Cardiac septum (tissue), 1 donor: ENCODE measurements around the gene FARS2. TPM values are rescaled to one million over a fixed set of nuclear protein-coding genes. Genes with fewer than 3 reads are reported as not detected.

Source experiments
- DNase-seq: peaks from one replicate; pipeline ENCODE4 v3.0.0-alpha.2; 2020; ENCODE audit warnings: low spot score
- intact Hi-C: fragments of 100-400 bp; cut with DNase I; formaldehyde crosslinking; loops from one replicate; pipeline ENCODE4 v1.14.0; 2022
- total RNA-seq: library from RNA; stranded (reverse); fragmentation: NEBNext Ultra II Directional; extraction: Animal tissue kit (Norgen Biotek cat#: 25700); gene quantifications from one replicate; pipeline ENCODE4 v1.2.1, GENCODE V29; 2021
- donor health status: DM: no; HTN: no; CAD: no.

Gene FARS2
- total RNA-seq, 1 donor from 2014 or later, result 13.3 TPM

DNA sequence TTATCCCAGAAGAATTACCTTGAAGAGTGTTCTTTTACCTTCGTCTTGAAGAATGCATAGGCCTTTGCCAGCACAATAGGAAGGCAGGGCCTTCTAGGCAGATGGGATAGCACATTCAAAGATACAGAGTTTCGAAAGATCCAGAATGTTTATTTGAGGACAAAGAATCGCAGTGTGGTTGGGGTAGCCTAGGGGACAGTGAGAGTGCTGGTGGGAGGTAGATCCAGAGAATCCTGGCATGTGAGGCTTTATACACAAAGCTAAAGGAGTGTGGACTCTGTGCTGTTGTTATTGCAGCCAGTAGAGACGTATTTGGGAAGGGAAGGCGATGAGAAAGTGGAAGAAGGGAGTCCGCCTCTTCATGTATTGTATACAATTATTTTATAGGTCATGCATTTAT, 186.6 kb downstream of the FARS2 start:
- DNase-seq, result no peak
- intact Hi-C loops, result no loop called here

DNA sequence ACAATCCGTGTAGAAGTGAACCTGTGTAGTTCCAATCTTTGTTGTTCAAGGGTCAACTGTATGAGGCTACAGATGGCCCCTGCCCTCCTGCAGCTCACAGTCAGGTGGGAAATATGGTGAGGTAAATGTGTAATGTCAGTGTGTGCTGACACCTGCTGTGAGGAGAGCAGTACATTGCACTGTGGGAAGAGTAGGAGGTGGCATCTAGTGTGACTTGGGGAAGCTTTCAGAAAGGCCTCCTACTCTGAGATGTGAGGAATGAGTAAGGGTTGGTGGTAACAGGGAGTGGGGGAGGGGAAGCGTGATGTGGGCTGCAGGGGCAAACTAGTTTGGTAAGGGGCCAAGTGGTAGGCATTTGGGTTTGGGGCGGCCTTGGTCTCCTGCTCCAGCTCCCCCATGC, 188.8 kb downstream of the FARS2 start:
- intact Hi-C loops, result no loop called here
- no peak for DNase-seq

DNA sequence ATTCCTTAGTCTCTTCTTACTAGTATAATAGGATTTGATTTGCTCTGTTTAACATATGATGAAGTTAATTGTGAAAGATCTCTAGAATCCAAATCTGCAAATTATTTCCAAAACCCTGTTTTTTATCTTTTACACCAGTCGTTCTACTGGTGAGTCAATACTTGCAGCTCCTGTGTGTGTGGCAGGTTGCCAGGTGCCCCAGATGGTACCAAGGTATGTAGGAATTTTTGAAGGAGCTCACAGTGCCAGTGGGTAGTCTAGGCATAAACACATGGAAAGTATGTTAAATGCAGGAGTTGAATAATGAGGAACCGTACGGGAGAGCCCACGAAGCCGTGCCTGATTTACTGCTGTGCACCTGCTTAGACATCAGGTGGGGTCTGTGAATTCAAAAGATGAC, 192.2 kb downstream of the FARS2 start:
- DNase-seq, result no peak
- intact Hi-C loops, result no loop called here

DNA sequence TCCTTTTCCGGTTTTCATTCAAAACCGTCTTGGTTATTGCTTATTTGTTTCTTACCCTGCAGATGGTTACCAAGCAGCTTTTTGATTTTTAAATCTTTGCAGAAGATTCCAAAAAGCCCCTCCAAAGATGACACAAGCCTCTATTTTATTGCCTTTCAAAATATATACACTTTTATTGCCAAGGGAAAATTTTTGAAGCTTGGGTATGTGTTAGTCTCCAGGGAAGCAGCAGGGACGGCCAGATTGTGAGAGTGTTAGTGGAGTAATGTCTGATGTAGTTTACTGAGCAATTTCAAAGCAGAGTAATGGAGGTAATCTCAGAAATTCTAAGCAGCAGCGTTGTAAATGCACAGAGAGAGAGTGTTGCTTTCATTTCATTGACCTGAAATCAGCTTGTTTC, 193.8 kb downstream of the FARS2 start:
- DNase-seq, result no peak
- intact Hi-C loops, result no loop called here

DNA sequence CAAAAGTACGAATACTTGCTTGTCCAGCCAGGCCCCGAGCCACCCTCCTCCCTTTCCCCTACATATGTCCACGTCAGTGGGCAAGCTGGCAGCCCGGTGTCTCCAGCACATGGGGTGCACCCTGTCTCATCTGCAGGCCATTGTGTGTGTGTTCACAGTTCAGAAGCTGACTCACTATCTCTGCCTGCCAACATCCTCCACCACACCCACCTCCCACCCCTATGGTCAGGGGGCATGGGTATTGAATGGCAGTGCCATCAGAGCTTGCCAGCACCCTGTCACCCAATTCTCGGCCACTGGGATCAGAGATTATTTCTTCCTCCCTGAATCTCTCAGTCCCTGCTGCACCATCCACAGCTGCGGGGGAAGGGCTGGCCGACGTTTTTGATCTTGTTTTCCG, 195.7 kb downstream of the FARS2 start:
- intact Hi-C loops, result no loop called here

DNA sequence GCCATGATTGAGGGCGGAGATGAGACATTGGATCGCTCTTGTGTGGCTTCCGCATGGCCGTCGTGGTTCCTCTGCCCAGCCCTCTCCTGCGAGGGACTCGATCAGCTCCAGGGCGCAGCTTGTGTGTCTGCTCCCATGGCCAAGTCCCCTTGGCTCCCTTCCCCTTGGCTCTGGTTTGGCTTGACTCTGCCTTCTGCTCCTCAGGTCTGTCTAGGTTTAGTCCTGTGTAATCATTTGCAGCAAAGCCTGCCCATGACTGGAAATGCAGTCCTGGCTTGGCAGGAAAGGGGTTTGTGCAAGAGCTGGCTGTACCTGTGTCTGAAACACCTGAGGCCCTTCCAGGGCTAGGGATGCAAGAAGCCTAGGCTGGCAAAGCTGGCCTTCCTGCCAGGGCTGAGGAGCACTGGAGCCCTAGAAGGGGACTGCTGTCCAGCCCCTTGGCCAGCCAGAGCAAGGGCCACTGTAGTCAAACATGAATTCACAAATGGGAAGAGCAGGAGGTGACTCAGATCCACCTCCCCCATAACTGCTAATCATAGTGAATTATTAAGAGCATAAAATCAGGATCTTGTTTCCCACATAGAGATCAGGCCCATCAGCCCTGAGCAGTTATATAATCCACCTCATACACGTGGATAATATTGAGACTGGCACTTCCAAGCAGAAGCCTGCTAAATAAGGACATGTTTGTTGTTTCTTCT, 196.8 kb downstream of the FARS2 start:
- no peak for DNase-seq

More for the DNA sequence above, 195.7 kb downstream of the FARS2 start:
- no peak for DNase-seq

DNA sequence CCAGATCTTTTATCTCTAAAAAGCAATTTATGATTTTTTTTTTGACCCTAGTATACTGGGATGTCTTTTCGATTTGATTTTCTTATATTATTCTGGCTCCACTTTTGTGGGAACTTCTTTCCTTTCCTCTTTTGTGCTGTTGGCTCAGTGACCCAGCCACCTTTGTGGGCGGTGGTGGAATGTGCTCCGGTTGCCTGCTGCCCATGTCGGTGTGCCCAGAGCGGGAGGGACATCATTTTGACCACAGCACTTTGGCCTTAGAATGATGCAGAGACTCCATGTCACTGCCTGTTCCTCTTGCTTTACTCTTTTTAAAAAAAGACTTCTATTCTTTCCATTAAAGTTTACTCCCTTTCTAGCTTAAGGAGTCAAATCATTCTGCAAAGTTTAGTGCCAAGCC, 198.0 kb downstream of the FARS2 start:
- intact Hi-C loops, result no loop called here
- no peak for DNase-seq

More for the DNA sequence above, 196.8 kb downstream of the FARS2 start:
- intact Hi-C loops, result no loop called here

DNA sequence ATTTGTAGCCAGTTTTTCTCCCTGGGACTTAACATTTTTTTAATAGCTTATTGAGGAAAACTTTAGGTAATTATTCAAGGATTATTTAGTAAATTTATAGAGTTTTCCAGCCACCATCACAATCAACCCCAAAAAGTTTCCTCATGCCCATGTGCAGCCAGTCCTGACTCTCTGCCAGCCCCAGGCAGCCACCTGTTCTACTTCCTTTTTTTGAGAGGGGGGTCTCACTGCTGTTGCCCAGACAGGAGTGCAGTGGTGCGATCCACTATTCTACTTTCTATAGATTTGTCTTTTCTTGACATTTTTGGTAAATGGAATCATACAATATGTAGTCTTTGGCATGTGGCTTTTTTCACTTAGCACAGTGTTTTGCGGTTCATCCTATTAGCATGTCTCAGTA, 200.1 kb downstream of the FARS2 start:
- intact Hi-C loops, result no loop called here
- no peak for DNase-seq

DNA sequence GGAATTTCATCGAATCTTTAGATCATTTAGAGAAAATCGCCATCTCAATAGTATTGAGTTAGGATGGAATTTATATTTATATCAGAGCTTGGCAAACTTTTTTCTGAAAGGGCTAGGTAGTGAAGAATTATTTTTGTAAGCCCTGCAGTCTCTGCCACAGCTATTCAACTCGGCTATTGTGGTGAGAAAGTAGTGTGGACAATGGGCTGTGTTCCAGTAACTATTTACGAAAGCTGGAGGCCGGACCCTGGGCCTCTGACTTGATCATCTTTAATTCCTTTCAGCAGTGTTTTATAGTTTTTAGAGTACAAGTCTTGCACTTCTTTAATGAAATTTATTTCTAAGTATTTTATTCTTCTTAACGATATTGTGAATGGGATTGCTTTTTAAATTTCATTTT, 201.5 kb downstream of the FARS2 start:
- no peak for DNase-seq
- intact Hi-C loops, result no loop called here

DNA sequence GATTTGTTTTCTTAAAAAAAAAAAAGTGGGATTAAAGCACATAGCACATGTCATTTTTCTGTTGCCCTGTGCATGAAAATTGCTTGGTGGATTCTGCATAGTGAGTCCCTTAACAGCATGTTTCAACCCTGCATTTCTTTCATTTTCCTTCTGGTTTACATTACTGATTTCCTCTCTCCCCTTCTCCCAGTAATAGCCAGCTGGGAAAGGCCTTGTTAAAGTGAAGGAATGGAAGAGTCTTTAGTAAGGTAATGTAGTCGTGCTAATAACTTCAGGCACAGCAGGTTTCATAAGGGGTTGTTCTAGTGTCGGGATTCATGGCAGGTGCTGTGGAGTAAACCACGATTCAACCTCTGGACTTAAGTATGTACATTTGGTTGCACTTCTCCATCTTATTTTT, 202.4 kb downstream of the FARS2 start:
- intact Hi-C loops, result no loop called here

DNA sequence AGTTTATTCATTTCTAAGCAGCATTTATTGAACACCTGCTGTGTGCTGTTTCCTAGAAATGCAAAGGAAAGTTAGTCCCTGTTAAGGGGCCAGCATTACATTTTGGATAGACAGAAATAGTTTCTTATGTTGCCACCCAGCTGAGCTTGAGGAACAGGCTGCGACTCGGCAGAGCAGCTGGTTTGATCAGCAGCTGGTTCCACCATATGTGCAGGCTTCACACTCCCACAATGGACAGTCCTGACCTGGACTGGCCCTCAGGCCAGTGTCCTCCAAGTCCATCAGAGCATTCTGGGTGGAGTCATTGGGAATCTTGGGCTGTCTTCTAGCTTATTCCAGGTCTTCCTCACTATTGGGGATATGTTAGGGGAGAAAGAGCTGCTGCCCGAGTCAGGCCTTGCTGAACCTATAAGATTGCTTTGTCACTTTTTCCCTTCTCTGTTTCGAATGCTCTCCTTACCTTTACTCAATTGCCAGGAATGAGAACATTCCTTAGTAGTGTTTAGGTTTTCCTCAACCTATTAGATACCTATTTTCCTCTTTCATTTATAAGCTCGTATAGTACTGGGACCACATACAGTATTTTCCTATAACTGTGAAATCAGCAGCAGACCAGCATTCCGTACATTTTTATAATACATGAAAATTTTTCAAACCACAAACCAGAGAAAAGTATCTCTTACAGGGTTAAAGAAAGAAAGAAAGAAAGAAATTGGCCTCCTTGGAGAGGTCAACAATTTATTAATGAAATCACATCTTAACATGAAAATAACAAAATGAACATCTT, 203.0 kb downstream of the FARS2 start:
- no peak for DNase-seq
- intact Hi-C loops, result no loop called here

More for the DNA sequence above, 202.4 kb downstream of the FARS2 start:
- no peak for DNase-seq

DNA sequence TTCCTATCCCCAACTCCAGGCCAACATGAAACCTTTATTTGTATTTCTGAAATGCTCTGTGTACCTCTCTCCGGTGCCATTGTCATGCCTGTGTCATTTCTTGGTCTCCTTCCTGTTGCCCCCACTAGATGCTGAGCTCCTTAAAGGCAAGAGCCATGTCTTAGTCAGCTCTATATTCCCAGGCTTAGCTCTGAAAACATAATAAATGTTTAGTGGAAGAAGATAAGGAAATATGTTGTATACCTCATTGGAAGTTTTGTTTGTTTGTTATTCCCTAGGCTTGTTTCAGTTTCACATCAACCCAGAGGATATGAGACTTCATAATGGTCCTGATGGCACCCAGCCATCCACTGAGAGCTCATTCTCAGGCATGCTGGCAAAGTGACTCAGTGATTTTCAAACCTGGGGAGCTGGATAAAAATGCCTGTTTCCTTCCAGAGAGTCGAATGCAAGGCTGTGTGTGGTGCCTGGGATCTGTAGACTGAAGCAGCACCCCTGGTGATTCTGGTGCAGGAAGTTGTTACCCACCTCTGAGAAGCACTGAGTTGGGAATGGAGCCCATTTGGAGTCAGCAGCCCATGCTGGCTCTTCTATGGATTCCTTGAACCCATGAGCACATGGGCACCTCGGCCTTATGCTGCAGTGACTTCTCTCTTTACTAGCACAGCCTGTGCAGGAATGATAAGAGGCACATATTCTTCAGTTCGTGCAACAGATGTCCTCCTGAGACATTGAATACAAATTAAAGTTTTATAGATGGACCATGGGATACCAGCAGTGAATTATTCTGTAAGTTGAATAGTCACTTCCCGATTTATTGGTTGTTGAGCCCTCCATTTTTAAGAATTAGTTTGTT, 205.2 kb downstream of the FARS2 start:
- intact Hi-C loops, result no loop called here

DNA sequence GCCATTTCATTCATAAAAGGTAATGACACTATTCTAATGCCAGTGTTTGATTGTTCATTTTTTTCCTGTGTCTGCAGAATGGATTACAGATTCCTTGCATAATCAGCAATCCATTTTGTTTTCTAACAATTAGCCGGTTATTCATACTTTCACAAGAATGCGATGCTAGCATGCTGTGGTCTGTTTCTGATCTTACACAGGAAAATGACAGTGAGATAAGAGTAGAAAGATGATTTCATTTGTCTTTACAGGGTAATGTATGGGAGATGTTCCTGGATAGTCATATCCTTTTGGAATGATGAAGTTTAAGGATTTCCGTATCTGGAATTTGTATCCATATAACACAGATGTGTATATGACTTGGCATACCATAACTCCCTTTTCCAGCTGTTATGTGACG, 207.3 kb downstream of the FARS2 start:
- no peak for DNase-seq
- intact Hi-C loops, result no loop called here

More for the DNA sequence above, 205.2 kb downstream of the FARS2 start:
- no peak for DNase-seq

DNA sequence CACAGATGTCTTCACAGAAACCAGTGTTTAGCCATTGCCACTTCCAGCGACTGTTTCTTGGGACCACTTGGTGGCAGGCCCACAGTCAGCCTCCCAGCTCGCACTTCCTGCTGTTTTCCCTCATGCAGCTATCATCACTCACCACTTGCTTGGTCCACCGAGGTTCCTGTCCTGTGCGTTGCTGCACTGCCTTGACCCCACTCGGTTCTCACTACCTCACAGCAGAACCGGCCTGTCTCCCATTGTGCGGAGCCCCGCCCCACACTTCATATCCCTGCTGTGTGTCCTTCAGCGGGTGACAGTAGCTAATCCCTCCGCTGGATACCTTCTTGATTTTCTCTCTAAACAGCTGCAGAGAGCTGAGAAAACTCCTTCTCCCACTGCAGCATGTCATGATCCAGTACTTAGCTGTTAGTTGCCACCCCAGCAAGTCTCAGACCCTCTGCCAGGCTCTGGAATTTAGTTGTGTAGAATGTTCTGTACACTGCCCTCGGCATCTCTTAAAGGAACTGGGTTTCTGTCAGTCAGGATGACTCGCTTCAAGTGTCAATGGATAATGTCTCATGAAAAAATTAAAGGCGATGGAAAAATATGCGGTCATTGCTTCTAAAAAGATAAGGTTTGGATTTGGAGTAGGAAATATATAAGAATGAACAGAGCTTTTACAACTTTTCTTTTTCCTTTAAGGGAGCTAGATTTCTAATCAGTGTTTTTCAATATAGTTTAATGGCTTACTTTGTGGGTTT, 208.0 kb downstream of the FARS2 start:
- intact Hi-C loops, result no loop called here
- no peak for DNase-seq

DNA sequence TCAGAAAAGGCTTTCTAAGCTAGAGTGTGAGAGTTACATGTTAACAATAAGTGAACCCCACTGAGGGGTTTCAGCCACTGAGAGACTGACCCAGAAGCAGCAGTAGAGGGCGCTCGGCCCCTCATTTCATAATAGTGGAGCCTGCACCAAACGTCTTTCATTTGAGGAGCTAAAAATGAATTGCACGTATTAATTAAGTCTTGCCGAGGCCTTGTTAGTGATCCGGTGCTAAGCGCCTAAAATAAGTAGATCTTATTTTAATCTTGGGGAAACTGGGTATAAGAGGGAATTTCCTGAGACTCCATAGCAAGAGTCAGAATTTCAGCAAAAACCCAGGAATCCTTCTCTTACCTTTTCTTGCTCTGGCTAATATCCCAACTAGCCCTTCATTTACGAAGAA, 209.7 kb downstream of the FARS2 start:
- intact Hi-C loops, result loop anchor here (5.0 to 10.0 kb wide), 2 partner anchors 294 to 1076 kb away; no protein-coding TSS in a partner anchor
- no peak for DNase-seq

DNA sequence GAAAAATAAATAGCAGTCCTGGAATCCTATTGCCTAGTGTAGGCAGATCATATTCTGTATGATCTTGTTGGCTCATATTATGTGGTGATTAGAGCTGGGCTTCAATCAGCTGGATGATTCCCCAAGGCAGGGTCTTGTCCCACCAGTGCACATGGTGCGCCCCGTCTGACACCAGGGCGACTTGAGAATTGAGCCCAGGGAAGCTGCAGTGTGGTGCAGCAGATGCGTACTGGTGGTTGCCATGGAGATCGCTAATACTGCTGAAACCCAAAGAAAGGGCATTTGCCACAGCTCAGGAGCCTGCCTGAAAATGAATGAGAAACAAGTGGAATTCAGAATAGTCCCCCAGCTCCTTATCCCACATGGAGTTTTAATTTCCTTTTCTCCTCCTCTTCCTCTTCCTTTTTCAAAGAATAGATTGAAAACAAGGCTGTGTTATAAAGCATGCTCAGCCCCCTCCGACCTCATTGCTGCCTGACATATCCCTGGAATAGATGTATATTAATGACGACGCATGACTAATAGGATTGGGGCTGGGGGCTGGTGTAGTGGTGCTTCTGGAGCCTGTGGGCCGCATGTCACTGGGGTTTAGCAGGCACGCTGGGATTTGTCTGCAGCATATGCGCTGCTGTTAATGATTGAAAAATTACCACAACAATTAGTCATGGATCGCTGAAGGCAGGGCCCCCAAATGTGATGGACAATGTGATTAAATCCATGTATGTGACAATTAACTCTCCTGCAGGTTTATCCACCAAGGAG, 210.5 kb downstream of the FARS2 start:
- DNase-seq, result no peak
- intact Hi-C loops, result loop anchor here (5.0 to 10.0 kb wide), 2 partner anchors 293 to 1075 kb away; no protein-coding TSS in a partner anchor

DNA sequence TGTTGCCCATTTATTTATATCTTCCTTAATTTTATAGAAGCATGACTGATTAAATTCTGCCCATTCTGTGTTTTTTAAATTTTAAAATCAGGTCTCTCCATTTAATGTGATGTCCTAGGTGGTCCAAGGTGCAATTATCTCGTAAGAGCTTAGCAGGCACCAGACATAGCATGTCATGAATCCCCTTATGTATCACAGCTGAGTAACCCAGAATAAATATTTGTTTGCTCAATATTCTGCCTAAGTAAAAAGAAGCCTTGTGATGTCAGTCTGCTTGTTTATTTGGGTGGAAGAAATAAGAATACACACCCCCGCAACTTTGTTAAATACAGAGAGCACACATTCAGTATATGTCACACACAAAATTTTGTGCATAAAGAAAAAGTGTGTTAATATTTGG, 211.3 kb downstream of the FARS2 start:
- no peak for DNase-seq
- intact Hi-C loops, result loop anchor here (5.0 to 10.0 kb wide), 2 partner anchors 292 to 1075 kb away; no protein-coding TSS in a partner anchor

DNA sequence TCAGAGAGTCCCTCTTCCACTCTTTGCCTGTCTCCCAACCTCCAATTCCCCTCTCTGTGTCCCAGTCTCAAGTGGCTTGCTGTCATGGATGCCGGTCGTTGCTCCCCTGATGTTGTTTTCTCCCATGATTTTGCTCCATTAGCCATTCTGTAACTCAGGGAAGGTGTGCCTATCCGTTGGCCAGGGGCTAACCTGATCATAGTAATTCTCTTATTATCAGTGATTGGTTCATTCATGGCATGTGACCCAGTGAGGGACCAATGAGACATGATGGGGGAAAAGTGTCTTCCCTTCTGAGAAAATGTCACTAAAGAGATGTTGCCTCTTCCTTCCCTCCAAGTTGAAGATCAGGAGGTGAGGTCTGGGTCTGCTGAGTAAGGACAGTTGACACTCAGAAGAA, 214.5 kb downstream of the FARS2 start:
- intact Hi-C loops, result loop anchor here (10.0 kb wide), 1 partner anchor 289 kb away; no protein-coding TSS in a partner anchor
- DNase-seq, result no peak
